OCI-LY1 (cell line): ENCODE measurements around the gene MARK4.

Source experiments
- H2AFZ ChIP-seq: fragments of 200-600 bp; sonication (generic), shearing (Covaris generic); 2 replicates; pipeline ENCODE4 v1.6.0; 2014; ENCODE audit warnings: antibody characterized with exemption, mild to moderate bottlenecking, low read length
- H3F3A ChIP-seq: fragments of 200-600 bp; sonication (generic), shearing (Covaris generic); 2 replicates; pipeline ENCODE4 v1.6.0; 2014; ENCODE audit warnings: mild to moderate bottlenecking, antibody characterized with exemption, low read length, moderate library complexity; ENCODE audit not compliant: insufficient read depth
- H3K27ac ChIP-seq: fragments of 200-600 bp; sonication (generic); 2 replicates; pipeline ENCODE4 v1.5.1; 2014; ENCODE audit warnings: low read length, mixed run types, mild to moderate bottlenecking, low read depth; ENCODE audit not compliant: poor library complexity, severe bottlenecking
- H3K27me3 ChIP-seq: fragments of 200-600 bp; sonication (generic); 2 replicates; pipeline ENCODE4 v1.6.0; 2014; ENCODE audit warnings: antibody characterized with exemption, mild to moderate bottlenecking, low read length, moderate library complexity; ENCODE audit not compliant: insufficient read depth
- H3K36me3 ChIP-seq: fragments of 200-600 bp; sonication (generic); 2 replicates; pipeline ENCODE4 v1.6.1; 2014; ENCODE audit warnings: mild to moderate bottlenecking, antibody characterized with exemption, low read length, moderate library complexity, mixed read lengths; ENCODE audit not compliant: insufficient read depth
- H3K4me1 ChIP-seq: fragments of 200-600 bp; sonication (generic); 2 replicates; pipeline ENCODE4 v1.5.1; 2014; ENCODE audit warnings: mild to moderate bottlenecking, low read length, moderate library complexity; ENCODE audit not compliant: insufficient read depth, severe bottlenecking
- H3K4me2 ChIP-seq: fragments of 200-600 bp; sonication (generic), shearing (Covaris generic); 2 replicates; pipeline ENCODE4 v1.6.1; 2014; ENCODE audit warnings: low read length
- H3K4me3 ChIP-seq: fragments of 200-600 bp; sonication (generic); 2 replicates; pipeline ENCODE4 v1.5.1; 2014; ENCODE audit warnings: low read length, low read depth, mild to moderate bottlenecking, mixed read lengths; ENCODE audit not compliant: poor library complexity, severe bottlenecking
- H3K79me2 ChIP-seq: fragments of 200-600 bp; shearing (Covaris generic); 2 replicates; pipeline ENCODE4 v1.6.1; 2016; ENCODE audit warnings: mixed run types, low read length, mixed read lengths; ENCODE audit not compliant: insufficient read depth
- H3K9ac ChIP-seq: fragments of 200-600 bp; sonication (generic), shearing (Covaris generic); 2 replicates; pipeline ENCODE4 v1.6.1; 2014; ENCODE audit warnings: mild to moderate bottlenecking, low read length, mixed read lengths
- H3K9me2 ChIP-seq: fragments of 200-600 bp; sonication (generic), shearing (Covaris generic); 2 replicates; pipeline ENCODE4 v1.6.1; 2014; ENCODE audit warnings: low read depth, mild to moderate bottlenecking, low read length, mixed read lengths
- H3K9me3 ChIP-seq: fragments of 200-600 bp; shearing (Covaris generic); 2 replicates; pipeline ENCODE4 v1.6.1; 2014; ENCODE audit warnings: low read length, mixed read lengths
- H4K20me1 ChIP-seq: fragments of 200-600 bp; sonication (generic), shearing (Covaris generic); 2 replicates; pipeline ENCODE4 v1.6.0; 2016; ENCODE audit warnings: mild to moderate bottlenecking, low read length; ENCODE audit not compliant: insufficient read depth
- CTCF ChIP-seq: fragments of 200-600 bp; sonication (generic), shearing (Covaris generic); IDR thresholded peaks from 2 replicates; pipeline ENCODE4 v1.5.1; 2017; ENCODE audit warnings: mild to moderate bottlenecking, antibody characterized with exemption, low read length, moderate library complexity, mixed read lengths
- EZH2 ChIP-seq: fragments of 200-600 bp; sonication (generic), shearing (Covaris generic); IDR thresholded peaks from 2 replicates; pipeline ENCODE4 v1.8.0; 2017; ENCODE audit warnings: borderline replicate concordance, mixed run types, mild to moderate bottlenecking, antibody characterized with exemption, low read length, moderate library complexity, mixed read lengths

Gene MARK4

DNA sequence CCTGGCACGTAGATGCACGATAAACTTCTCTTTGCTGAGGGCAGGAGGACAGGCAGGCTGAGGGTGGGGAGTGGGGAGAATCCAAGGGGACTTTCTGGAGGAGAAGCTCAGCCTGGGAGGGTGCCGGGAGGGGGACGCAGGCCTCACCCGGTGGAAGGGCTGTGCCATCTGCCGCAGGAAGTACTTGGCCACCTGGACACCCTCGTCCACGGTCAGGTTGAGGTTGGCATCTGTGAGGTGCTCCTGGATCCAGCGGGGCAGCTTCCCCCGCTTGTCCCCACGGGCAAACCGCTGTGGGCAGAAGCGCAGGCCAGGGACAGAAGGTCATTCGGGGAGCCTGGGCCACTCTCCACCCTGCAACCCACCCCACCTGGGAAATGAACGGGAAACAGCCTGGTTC, 101.0 kb downstream of the MARK4 start:
- Histone ChIP-seq H3K4me3 (no peak overlapping the region), H3F3A (no peaks in the 10 kb centered on the region), H3K4me1 (no peaks in the 10 kb centered on the region), H3K9me2 (no peaks in the 10 kb centered on the region), H3K9ac (no peak overlapping the region), H4K20me1 (no peaks in the 10 kb centered on the region), H3K9me3 (no peaks in the 10 kb centered on the region), H3K27ac (no peak overlapping the region), H2AFZ (no peak overlapping the region), H3K79me2 (no peaks in the 10 kb centered on the region), H3K36me3 (peaks cover 62% of the 10 kb centered on the region), H3K27me3 (no peaks in the 10 kb centered on the region), H3K4me2 (no peak overlapping the region)
- TF ChIP-seq CTCF (no peak), EZH2 (no peak)

- Histone ChIP-seq H3K36me3 (peaks cover 66% of the 10 kb centered on the region), H4K20me1 (no peaks in the 10 kb centered on the region), H3K9me3 (no peaks in the 10 kb centered on the region), H3F3A (no peaks in the 10 kb centered on the region), H3K27ac (no peak overlapping the region), H3K4me3 (no peak overlapping the region), H3K9me2 (no peaks in the 10 kb centered on the region), H3K9ac (no peak overlapping the region), H3K79me2 (no peaks in the 10 kb centered on the region), H2AFZ (no peak overlapping the region), H3K27me3 (no peaks in the 10 kb centered on the region), H3K4me2 (no peak overlapping the region), H3K4me1 (no peaks in the 10 kb centered on the region)
- no peak for TF ChIP-seq EZH2
- no peak for TF ChIP-seq CTCF
Measured at GRCh38 chr19:45352471-45352870, 101.4 kb downstream of the MARK4 start.

DNA sequence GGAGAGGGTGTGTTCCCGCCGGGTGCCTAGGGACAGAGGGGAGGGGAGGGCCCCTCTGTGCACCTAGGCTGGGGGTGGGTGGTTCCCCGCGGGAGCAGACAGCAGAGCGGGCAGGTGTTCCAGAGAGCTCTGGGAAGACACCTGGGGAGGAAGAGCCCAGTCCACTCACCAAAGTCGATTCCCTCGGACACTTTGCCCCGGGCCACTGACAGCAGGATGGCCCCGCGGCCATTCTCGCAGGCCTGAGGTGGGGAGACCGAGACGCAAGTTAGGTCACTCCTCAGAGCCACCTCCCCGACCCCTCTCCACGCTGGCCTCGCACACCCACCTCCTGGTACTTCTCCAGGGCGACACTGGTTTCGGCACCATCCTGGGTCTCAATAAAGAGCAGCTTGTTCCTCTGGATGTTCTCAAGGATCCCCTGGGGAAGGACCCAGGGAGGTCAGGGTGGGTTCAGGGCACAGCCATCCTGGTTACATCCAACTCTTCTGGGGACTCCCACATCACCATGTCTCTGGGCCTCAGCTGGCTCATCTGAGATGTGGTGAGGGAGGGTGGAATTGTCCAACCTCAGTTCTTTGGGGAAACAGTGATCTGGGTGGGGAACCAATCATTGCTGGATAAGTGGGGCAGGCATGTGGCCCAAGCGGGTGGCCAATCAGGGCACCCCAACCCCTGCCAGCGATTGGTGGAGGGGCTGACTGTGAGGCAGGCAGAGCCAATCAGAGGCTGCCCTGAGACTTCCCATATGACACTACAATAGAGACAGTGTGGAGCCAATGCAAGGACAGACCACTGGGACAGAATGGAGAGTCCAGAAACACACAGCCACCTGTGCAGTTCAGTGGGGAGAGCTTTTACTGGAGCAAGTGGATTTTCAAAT, 102.1 kb downstream of the MARK4 start:
- Histone ChIP-seq H3K36me3 (peaks cover 68% of the 10 kb centered on the region), H3K4me3 (no peak overlapping the region), H3K4me1 (no peaks in the 10 kb centered on the region), H3K9ac (no peak overlapping the region), H2AFZ (no peak overlapping the region), H3K27ac (no peak overlapping the region), H3K4me2 (no peak overlapping the region), H3K27me3 (no peaks in the 10 kb centered on the region), H4K20me1 (no peaks in the 10 kb centered on the region), H3K9me3 (no peaks in the 10 kb centered on the region), H3F3A (no peaks in the 10 kb centered on the region), H3K9me2 (no peaks in the 10 kb centered on the region), H3K79me2 (no peaks in the 10 kb centered on the region)
- no peak for TF ChIP-seq EZH2
- TF ChIP-seq CTCF = no peak
